HAP-1 (cell line): ENCODE data around the gene RGMA.

Experiments
- DNase-seq, 2 experiments: peaks; one replicate each; pipeline ENCODE4 v3.0.0-alpha.2; 2016 to 2020; ENCODE audit warnings: low spot score in 2 of 2
- H3K27me3 ChIP-seq: fragments of 250-450 bp; sonication (Bioruptor Pico); 2 replicates; pipeline ENCODE4 v1.5.1; 2020; ENCODE audit warnings: low read depth, mild to moderate bottlenecking, moderate library complexity
- H3K36me3 ChIP-seq: fragments of 250-450 bp; sonication (Bioruptor Pico); replicated peaks from 2 replicates; pipeline ENCODE4 v1.5.1; 2020; ENCODE audit warnings: mild to moderate bottlenecking
- H3K4me1 ChIP-seq: fragments of 250-450 bp; sonication (Bioruptor Pico); 2 replicates; pipeline ENCODE4 v1.5.1; 2020; ENCODE audit warnings: mild to moderate bottlenecking
- H3K4me3 ChIP-seq: fragments of 250-450 bp; sonication (Bioruptor Pico); 2 replicates; pipeline ENCODE4 v1.5.1; 2020; ENCODE audit warnings: mild to moderate bottlenecking, moderate library complexity
- H3K9me3 ChIP-seq: fragments of 250-450 bp; sonication (Bioruptor Pico); 2 replicates; pipeline ENCODE4 v1.5.1; 2020; ENCODE audit warnings: mild to moderate bottlenecking, moderate library complexity
- in situ Hi-C: fragments of 300-500 bp; cut with MboI; formaldehyde crosslinking; loops from 3 replicates; pipeline ENCODE4 v1.14.3; 2020; ENCODE audit warnings: low sequenced_read_pairs, inconsistent platforms, mixed read lengths

RGMA gene

DNA sequence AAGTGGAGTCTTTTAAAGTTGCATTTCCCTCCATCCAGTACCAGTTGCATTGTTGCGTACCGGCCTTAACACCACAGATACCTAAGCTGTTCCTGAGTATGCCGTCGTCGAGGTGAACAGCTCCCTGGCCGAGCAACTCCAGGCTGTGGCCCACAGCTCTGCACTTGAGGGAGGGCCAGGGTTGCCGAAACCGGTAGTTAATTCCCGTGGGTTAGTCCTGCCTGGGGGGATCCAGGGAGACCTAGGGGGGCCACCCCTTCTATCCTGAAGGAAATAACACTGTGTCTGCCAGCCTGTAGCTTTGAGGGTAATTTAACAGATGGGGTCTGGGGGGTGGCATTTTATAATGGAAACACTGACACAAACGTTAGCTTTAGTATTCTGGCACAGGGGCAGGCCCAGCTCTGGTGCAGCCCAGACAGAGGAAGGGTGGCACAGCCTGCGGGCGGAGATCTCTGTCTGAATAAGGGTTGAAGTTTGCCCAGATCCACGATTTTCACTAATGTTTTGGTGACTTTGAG is 60.8 kb downstream of the RGMA start:
- in situ Hi-C loops, result loop anchor here (25.0 kb wide), 1 partner anchor 959 kb away; no protein-coding TSS in a partner anchor
- Histone ChIP-seq H3K36me3 (peaks cover 39% of the 10 kb centered on the region), H3K9me3 (no peaks in the 10 kb centered on the region), H3K27me3 (no peaks in the 10 kb centered on the region), H3K4me1 (0 out of 2 replicates have a peak, but pooled peaks cover 2% of the 10 kb centered on the region), H3K4me3 (no peak overlapping the region)
- DNase-seq, result no peak

DNA sequence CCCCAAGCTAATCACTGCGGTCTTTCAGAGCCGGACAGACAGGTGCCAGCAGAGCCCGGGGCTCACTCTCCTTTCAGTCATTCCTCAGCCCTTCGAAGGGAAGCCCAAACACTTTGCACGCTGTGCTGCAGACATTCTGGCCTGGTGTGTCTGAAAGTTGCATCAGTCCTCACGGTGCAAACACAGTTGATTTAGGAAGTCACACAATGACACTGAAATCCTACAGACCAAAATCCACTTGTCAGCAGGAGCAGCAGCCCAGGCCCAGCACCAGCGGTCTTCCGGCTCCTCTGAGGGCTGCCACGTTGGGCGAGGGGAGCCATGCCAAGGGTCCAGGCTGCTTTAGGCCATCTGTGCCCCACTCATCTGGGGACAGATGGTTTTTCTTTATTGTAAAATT is 61.6 kb downstream of the RGMA start:
- no peaks in the 10 kb centered on the region for H3K27me3 ChIP-seq
- no peak overlapping the region for H3K4me3 ChIP-seq
- in situ Hi-C loops, result loop anchor here (25.0 kb wide), 1 partner anchor 960 kb away; no protein-coding TSS in a partner anchor
- H3K9me3 ChIP-seq, result no peaks in the 10 kb centered on the region
- 0 out of 2 replicates have a peak, but pooled peaks cover 2% of the 10 kb centered on the region for H3K4me1 ChIP-seq
- peaks cover 47% of the 10 kb centered on the region for H3K36me3 ChIP-seq
- no peak for DNase-seq

DNA sequence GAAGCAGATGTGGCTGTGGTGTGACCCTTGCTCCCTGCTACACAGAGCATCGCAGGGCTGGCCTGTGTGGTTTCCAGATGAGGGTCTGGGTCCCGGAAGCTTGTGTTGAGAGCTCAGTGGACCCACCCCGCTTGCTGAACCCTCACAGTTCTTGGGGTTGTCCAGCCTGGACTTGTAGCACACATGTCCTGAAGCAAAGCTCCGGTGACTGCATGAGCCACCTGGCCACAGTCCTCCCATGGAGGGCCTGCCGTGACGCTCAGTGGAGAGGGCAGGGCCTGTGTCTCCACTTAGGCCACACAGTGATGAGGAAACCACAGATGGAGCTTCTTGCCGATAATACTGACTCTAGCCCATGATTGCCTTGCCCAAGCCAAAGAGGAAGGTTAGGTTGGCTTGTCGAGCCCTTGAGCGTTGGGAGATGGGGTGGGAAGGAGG is 62.6 kb downstream of the RGMA start:
- peaks cover 57% of the 10 kb centered on the region for H3K36me3 ChIP-seq
- 0 out of 2 replicates have a peak, but pooled peaks cover 2% of the 10 kb centered on the region for H3K4me1 ChIP-seq
- no peak overlapping the region for H3K4me3 ChIP-seq
- in situ Hi-C loops, result loop anchor here (25.0 kb wide), 1 partner anchor 961 kb away; no protein-coding TSS in a partner anchor
- no peaks in the 10 kb centered on the region for H3K27me3 ChIP-seq
- no peak for DNase-seq
- no peaks in the 10 kb centered on the region for H3K9me3 ChIP-seq

DNA sequence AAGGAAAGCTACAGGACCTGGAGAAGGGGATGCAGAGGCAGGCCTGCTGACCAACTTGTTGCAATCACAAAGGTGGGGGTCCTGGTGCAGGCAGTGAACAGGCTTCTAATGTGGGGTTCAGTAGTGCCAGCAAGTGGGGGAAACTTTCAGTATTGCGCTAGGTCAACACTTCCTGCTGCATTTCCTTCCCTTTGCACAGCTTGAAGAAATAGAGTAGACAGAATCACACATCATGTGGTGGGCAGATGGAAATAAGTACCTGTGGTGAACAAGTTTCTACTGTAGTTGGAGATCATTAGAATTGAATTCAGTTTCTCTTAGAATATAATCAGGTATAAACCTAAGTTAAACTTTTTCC is 63.4 kb downstream of the RGMA start:
- peaks cover 65% of the 10 kb centered on the region for H3K36me3 ChIP-seq
- no peaks in the 10 kb centered on the region for H3K4me1 ChIP-seq
- no peak for DNase-seq
- H3K27me3 ChIP-seq, result no peaks in the 10 kb centered on the region
- in situ Hi-C loops, result loop anchor here (25.0 kb wide), 1 partner anchor 962 kb away; no protein-coding TSS in a partner anchor
- no peaks in the 10 kb centered on the region for H3K9me3 ChIP-seq
- H3K4me3 ChIP-seq, result no peak overlapping the region

DNA sequence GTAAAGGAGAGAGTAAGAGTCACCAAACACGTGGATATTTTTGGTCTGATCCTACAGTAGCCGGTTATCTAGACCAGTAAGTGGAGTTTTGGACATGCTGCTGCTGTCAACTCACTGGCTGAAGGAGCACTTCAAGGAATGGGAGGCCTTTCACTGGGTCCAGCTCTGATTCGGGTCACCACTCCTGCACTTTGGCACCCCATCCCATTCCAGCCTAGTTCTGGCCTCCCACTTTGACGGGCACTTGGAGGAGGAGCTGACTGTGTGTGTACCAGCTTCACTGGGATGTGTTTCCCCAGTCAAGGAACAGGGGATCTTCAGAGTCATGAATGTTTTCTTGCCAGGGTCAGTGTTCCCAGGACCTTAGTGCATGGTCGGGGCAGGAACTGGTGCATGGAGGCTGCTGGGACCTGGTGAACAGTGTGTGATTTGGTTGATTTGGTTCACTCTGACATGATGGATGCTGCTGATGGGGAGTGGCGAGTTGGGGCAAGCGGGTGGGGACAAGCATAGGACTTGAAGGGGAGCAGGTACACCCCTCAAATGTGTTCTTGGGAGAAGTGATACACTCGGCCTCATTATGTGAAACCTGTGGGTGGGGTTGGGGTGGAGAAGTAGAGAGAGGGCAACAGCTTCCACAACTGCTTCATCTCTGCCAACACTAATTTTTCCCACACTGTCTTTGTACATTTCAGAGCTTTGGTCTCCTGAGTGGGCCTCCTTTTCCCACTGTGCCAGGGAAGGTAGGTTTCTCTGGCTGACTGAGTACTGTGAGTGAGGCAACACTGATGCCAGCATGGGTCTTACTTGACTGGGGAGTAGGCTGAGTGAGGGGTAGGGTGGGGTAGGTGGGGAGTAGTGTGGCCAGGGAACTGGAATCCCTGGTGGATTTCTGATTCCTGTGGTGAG is 64.0 kb downstream of the RGMA start:
- H3K27me3 ChIP-seq, result no peaks in the 10 kb centered on the region
- no peaks in the 10 kb centered on the region for H3K9me3 ChIP-seq
- in situ Hi-C loops, result loop anchor here (25.0 kb wide), 1 partner anchor 962 kb away; no protein-coding TSS in a partner anchor
- H3K36me3 ChIP-seq, result peaks cover 71% of the 10 kb centered on the region
- no peaks in the 10 kb centered on the region for H3K4me1 ChIP-seq
- no peak for DNase-seq
- H3K4me3 ChIP-seq, result no peak overlapping the region

DNA sequence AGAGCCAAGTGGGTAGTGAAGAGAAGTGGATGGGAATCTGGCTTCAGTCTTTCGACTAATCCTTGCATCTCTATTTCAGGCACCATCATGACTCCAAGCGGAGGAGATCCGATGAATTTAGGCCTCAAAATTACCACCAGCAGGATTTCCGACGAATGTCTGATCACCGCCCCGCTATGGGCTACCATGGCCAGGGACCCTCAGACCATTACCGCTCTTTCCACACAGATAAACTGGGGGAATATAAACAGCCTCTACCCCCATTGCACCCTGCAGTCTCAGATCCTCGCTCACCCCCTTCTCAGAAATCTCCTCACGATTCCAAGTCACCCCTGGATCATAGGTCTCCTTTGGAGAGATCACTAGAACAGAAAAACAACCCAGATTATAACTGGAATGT is 64.7 kb downstream of the RGMA start:
- Histone ChIP-seq H3K4me3 (no peak overlapping the region), H3K36me3 (peaks cover 76% of the 10 kb centered on the region), H3K4me1 (no peaks in the 10 kb centered on the region), H3K27me3 (no peaks in the 10 kb centered on the region), H3K9me3 (no peaks in the 10 kb centered on the region)
- no peak for DNase-seq
- in situ Hi-C loops, result no loop called here

DNA sequence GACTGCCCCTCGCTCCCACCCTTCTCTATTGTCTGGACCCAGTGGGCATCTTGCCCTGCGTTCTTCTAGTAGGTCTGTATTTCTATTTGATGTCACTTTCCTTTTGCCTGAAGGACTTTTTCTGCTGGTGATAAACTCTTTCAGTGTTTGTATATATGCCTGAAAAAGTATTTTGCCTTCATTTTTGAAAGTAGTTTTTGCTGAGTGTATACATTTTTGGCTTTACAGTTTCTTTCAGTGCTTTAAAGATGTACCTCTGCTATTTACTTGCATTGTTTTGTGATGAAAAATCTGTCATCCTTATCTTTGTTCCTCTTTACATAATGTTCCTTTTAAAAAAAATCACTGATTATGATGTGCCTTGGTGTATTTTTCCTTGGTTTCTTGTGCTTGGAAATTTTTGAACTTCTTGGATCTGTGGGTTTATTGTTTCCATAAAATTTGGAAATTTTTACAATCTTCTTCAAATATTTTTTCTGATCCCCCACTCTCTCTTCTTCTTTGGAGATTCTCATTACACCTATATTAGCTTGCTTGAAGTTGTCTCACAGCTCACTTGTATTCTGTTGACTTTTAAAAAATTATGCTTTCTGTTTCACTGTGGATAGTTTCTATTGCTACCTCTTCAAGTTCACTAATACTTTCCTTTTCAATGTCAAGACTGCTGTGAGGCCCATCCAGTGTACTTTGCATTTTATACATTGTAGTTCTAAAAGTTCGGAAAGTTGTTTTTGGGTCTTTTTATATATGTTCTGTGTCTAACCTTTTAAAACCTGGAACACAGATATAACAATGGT is 67.8 kb downstream of the RGMA start:
- no peak for DNase-seq
- no peaks in the 10 kb centered on the region for H3K27me3 ChIP-seq
- H3K9me3 ChIP-seq, result no peaks in the 10 kb centered on the region
- H3K4me3 ChIP-seq, result no peak overlapping the region
- in situ Hi-C loops, result no loop called here
- H3K4me1 ChIP-seq, result no peaks in the 10 kb centered on the region
- peaks cover 87% of the 10 kb centered on the region for H3K36me3 ChIP-seq

DNA sequence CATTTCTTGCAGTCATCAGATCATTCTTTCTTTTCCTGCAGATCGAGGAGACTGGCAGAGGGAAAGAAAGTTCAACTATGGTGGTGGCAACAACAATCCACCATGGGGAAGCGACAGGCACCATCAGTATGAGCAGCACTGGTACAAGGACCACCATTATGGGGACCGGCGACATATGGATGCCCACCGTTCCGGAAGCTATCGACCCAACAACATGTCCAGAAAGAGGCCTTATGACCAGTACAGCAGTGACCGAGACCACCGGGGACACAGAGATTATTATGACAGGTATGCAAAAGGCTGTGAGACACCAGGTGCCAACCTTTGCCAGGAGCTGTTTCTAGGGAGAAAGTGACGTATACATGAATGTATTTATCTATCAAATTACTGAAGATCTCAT is 69.0 kb downstream of the RGMA start:
- H3K27me3 ChIP-seq, result no peaks in the 10 kb centered on the region
- H3K4me1 ChIP-seq, result no peaks in the 10 kb centered on the region
- in situ Hi-C loops, result no loop called here
- no peaks in the 10 kb centered on the region for H3K9me3 ChIP-seq
- no peak overlapping the region for H3K4me3 ChIP-seq
- H3K36me3 ChIP-seq, result peaks cover 88% of the 10 kb centered on the region
- no peak for DNase-seq

DNA sequence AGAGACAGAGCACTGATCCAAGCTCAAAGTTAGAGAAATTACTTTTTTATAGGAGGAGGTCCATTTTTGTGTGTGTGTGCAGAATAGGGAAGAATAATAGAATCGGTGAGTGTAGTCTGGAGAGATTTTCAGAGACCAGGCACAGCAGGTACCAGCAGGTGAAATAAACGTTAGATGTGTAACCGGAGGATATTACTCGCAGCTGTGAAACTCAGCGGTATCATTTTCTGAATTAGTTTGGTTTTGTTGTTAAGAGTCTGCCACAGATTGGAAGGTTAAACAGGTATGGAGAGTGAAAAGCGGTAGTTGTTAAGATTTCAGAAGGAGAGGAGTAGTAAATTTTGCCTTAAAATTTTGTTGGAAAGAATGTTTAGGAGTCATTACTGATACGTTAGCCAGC is 69.9 kb downstream of the RGMA start:
- in situ Hi-C loops, result no loop called here
- Histone ChIP-seq H3K36me3 (peaks cover 88% of the 10 kb centered on the region), H3K9me3 (no peaks in the 10 kb centered on the region), H3K4me3 (no peak overlapping the region), H3K4me1 (no peaks in the 10 kb centered on the region), H3K27me3 (no peaks in the 10 kb centered on the region)
- DNase-seq, result no peak

DNA sequence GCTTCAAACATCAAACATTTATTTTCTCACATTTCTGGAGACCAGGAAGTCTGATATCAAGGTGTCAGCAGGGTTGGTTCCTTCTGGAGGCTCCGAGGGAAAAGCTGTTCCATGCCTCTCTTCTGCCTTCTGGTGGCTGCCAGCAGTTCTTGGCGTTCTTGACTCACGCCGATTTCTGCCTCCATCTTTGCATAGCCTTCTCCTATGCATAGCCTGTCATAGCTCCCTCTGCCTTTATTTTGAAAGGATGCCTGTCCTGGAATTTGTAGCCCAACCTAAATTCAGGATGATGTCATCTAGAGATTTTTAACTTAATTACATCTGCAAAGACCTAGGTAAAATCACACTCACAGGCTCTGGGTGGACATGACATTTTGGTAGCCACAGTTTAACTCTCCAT is 70.4 kb downstream of the RGMA start:
- no peak for DNase-seq
- Histone ChIP-seq H3K9me3 (no peaks in the 10 kb centered on the region), H3K4me1 (no peaks in the 10 kb centered on the region), H3K36me3 (peaks cover 85% of the 10 kb centered on the region), H3K27me3 (no peaks in the 10 kb centered on the region), H3K4me3 (no peak overlapping the region)
- in situ Hi-C loops, result no loop called here

DNA sequence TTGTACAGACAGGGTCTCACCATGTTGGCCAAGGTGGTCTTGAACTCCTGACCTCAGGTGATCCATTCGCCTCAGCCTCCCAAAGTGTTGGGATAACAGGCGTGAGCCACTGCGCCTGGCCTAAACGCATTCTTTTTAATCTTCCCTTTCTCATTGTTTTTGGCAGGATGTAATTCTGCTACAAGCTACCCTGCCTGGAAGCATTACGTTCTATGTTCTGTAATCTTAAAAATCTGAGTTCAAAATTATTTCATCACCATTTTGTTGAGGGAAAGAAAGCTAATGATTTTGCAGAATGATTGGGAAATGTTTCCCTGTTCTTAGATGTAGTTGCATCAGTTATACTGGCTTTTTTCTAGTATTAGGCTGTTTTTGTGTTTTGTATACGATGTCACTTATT is 71.5 kb downstream of the RGMA start:
- Histone ChIP-seq H3K36me3 (peaks cover 79% of the 10 kb centered on the region), H3K4me1 (peaks cover 6% of the 10 kb centered on the region), H3K9me3 (no peaks in the 10 kb centered on the region), H3K27me3 (no peaks in the 10 kb centered on the region), H3K4me3 (no peak overlapping the region)
- no peak for DNase-seq
- in situ Hi-C loops, result no loop called here

DNA sequence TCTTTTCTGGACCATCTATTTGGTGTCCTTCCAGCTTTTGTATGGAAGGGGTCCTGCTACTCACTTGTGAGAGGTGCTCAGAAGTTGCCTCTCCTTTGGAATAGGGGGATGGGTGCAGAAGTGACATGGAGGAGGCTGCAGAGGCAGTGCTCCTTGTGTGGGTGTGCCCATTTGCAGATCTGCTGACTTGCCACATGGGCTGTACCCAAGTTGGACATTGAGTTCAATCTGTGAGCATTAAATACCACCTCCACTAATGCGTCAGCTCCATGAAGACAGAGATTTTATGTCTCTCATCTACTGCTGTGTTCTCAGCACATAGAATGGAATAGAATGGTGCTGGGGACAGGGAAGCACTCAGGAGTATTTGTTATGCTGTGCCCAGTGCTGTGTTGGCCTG is 76.2 kb downstream of the RGMA start:
- peaks cover 80% of the 10 kb centered on the region for H3K36me3 ChIP-seq
- H3K4me1 ChIP-seq, result peaks cover 9% of the 10 kb centered on the region
- H3K9me3 ChIP-seq, result no peaks in the 10 kb centered on the region
- H3K27me3 ChIP-seq, result no peaks in the 10 kb centered on the region
- no peak overlapping the region for H3K4me3 ChIP-seq
- no peak for DNase-seq
- in situ Hi-C loops, result no loop called here

DNA sequence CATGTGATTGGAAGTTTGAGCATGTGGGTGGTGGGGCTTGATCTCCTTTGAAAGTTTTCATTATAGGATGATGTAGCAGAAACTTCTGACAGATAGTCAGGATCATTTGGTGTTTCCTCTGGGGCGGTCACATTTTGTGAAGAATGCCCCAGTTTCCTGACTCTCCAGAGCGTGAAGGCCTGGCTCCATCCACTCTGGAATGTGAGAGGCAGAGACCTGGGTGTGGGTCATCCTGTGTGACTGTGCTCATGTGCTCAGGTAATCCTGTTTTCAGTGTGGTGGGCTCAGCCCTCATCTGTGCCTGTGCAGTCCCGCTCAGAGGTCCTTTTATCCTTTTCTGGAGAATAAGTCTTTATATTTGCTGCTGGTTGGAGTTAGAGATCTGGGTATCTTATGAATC is 81.0 kb downstream of the RGMA start:
- H3K4me3 ChIP-seq, result no peak overlapping the region
- DNase-seq, result no peak
- H3K4me1 ChIP-seq, result peaks cover 7% of the 10 kb centered on the region
- in situ Hi-C loops, result no loop called here
- peaks cover 94% of the 10 kb centered on the region for H3K36me3 ChIP-seq
- no peaks in the 10 kb centered on the region for H3K9me3 ChIP-seq
- H3K27me3 ChIP-seq, result no peaks in the 10 kb centered on the region

DNA sequence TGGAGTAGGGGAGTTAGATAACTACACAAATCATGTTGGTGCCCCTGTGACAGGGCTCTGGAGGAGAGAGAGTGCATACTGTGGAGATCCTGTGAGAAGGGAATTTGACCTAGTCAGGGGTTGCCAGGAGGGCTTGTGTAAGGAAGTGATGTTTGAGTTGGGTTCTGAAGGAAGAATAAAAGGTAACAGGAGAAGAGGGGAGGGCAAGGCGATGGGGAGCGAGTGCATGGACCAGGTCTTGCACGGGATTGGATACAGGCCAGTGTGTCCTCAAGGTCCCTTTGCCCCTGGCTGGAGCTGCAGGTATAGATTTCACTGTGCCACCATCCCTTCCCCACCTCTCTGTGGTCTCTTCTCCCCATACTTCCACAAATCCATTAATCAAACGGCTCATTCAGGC is 83.9 kb downstream of the RGMA start:
- peaks cover 8% of the 10 kb centered on the region for H3K4me1 ChIP-seq
- DNase-seq, result no peak
- H3K9me3 ChIP-seq, result no peaks in the 10 kb centered on the region
- H3K36me3 ChIP-seq, result peaks cover 95% of the 10 kb centered on the region
- H3K27me3 ChIP-seq, result no peaks in the 10 kb centered on the region
- in situ Hi-C loops, result no loop called here
- H3K4me3 ChIP-seq, result no peak overlapping the region
